NCI-H2081 (cell line): ENCODE results near the gene FCN2.

Source experiments
- DNase-seq, 2 experiments: peaks; one replicate each; lab custom pipeline; 2025; lab: John Stamatoyannopoulos, UW

Gene FCN2

GRCh38 chr9:134888603-134889190 is 8.1 kb downstream of the FCN2 start:
- DNase-seq = no peak

- DNase-seq = no peak
Measured at GRCh38 chr9:134889386-134890154, 9.0 kb downstream of the FCN2 start.

GRCh38 chr9:134890155-134890495 is 9.5 kb downstream of the FCN2 start:
- no peak for DNase-seq

- DNase-seq = no peak
Measured at GRCh38 chr9:134891053-134891452, 10.4 kb downstream of the FCN2 start.

- no peak for DNase-seq
Measured at GRCh38 chr9:134891713-134892112, 11.1 kb downstream of the FCN2 start.

GRCh38 chr9:134892221-134892620 is 11.6 kb downstream of the FCN2 start:
- no peak for DNase-seq

GRCh38 chr9:134892820-134893420 is 12.3 kb downstream of the FCN2 start:
- no peak for DNase-seq

GRCh38 chr9:134894136-134894860 is 13.7 kb downstream of the FCN2 start:
- DNase-seq = no peak

GRCh38 chr9:134895097-134895496 is 14.5 kb downstream of the FCN2 start:
- DNase-seq = no peak

- no peak for DNase-seq
Measured at GRCh38 chr9:134895567-134895907, 14.9 kb downstream of the FCN2 start.

- DNase-seq = no peak
Measured at GRCh38 chr9:134895908-134896833, 15.6 kb downstream of the FCN2 start.

GRCh38 chr9:134896834-134897583 is 16.4 kb downstream of the FCN2 start:
- DNase-seq = no peak

GRCh38 chr9:134897584-134898170 is 17.1 kb downstream of the FCN2 start:
- DNase-seq = no peak

- DNase-seq = no peak
Measured at GRCh38 chr9:134898319-134898718, 17.7 kb downstream of the FCN2 start.

GRCh38 chr9:134899168-134899567 is 18.6 kb downstream of the FCN2 start:
- DNase-seq = no peak

GRCh38 chr9:134899818-134900217 is 19.2 kb downstream of the FCN2 start:
- no peak for DNase-seq

GRCh38 chr9:134902936-134903335 is 22.3 kb downstream of the FCN2 start:
- DNase-seq = no peak

GRCh38 chr9:134908524-134909309 is 28.1 kb downstream of the FCN2 start:
- no peak for DNase-seq

GRCh38 chr9:134909511-134910481 is 29.2 kb downstream of the FCN2 start:
- DNase-seq = no peak
